Retinal pigment epithelial cell (primary cell): ENCODE results near the gene ICAM2.

Experiments
- DNase-seq: peaks from one replicate; pipeline ENCODE4 v3.0.0-alpha.2; 2010; ENCODE audit warnings: low read depth
- H3K4me3 ChIP-seq: 2 replicates; pipeline ENCODE4 v1.5.1; 2011; ENCODE audit warnings: mild to moderate bottlenecking, low read length, control low read depth, moderate library complexity
- CTCF ChIP-seq: conservative IDR thresholded peaks from 2 replicates; pipeline ENCODE4 v1.5.1; 2011; ENCODE audit warnings: low read depth, low read length, control low read depth, inconsistent platforms

Gene ICAM2

GRCh38 chr17:64037180-64037579 is 16.7 kb upstream of the ICAM2 start:
- TF ChIP-seq CTCF = no peak
- H3K4me3 ChIP-seq = no peak overlapping the region
- DNase-seq = no peak

GRCh38 chr17:64036198-64036922 is 15.9 kb upstream of the ICAM2 start:
- no peak for DNase-seq
- no peak overlapping the region for H3K4me3 ChIP-seq
- TF ChIP-seq CTCF = peak; percentile 11

- no peak overlapping the region for H3K4me3 ChIP-seq
- no peak for TF ChIP-seq CTCF
- no peak for DNase-seq
These were observed 11.6 kb upstream of the ICAM2 start for GRCh38 chr17:64032081-64032480.

- no peak for DNase-seq
These were observed 8.5 kb upstream of the ICAM2 start for GRCh38 chr17:64028874-64029464.

GRCh38 chr17:64025732-64026294 is 5.4 kb upstream of the ICAM2 start:
- TF ChIP-seq CTCF = peak; percentile 95
- no peak for DNase-seq
- H3K4me3 ChIP-seq = no peak overlapping the region

More at GRCh38 chr17:64028874-64029464, 8.5 kb upstream of the ICAM2 start:
- TF ChIP-seq CTCF = peak; percentile 83
- no peak overlapping the region for H3K4me3 ChIP-seq

GRCh38 chr17:64024781-64025731 is 4.6 kb upstream of the ICAM2 start:
- no peak for DNase-seq
- no peak overlapping the region for H3K4me3 ChIP-seq
- TF ChIP-seq CTCF = no peak
